GM12878 (cell line): Measurements from ENCODE around the gene ABHD17C.

Source experiments
- ATF2 ChIP-seq: IDR thresholded peaks from 2 replicates; pipeline ENCODE4 v1.6.1; 2012; ENCODE audit warnings: low read length, inconsistent platforms
- BHLHE40 ChIP-seq, 2 experiments: fragments of 450-650 bp in 1 of 2; IDR thresholded peaks; 2 replicates each; pipeline ENCODE4 v1.6.1; 2011 to 2017; ENCODE audit warnings: low read depth in 2 of 2, borderline replicate concordance in 1 of 2, improper control_type of control experiment in 1 of 2, low read length in 1 of 2, mild to moderate bottlenecking in 1 of 2
- CTCF ChIP-seq, 3 experiments: IDR thresholded peaks in 2 of 3; conservative IDR thresholded peaks in 1 of 3; 2 replicates each; pipeline ENCODE4 v1.5.1; 2011; ENCODE audit warnings: low read depth in 3 of 3, low read length in 3 of 3, mild to moderate bottlenecking in 3 of 3, control low read depth in 2 of 3, moderate library complexity in 2 of 3, inconsistent platforms in 1 of 3, mixed read lengths in 1 of 3; ENCODE audit not compliant: control insufficient read depth in 2 of 3, insufficient read depth in 1 of 3; ENCODE audit errors: extremely low read depth in 1 of 3
- EZH2 ChIP-seq: IDR thresholded peaks from 2 replicates; pipeline ENCODE4 v1.6.1; 2012; ENCODE audit warnings: low read depth, mild to moderate bottlenecking, control low read depth, inconsistent platforms, low read length, borderline replicate concordance; ENCODE audit not compliant: control insufficient read depth
- HDGF ChIP-seq: fragments of 450-650 bp; IDR thresholded peaks from 2 replicates; pipeline ENCODE4 v1.6.1; 2016; ENCODE audit warnings: antibody characterized with exemption
- POLR2A ChIP-seq: IDR thresholded peaks from 2 replicates; pipeline ENCODE4 v1.6.1; 2011; ENCODE audit warnings: low read depth, mild to moderate bottlenecking, low read length
- RBBP5 ChIP-seq: fragments of 200-600 bp; sonication (generic); conservative IDR thresholded peaks from 2 replicates; pipeline ENCODE4 v1.6.1; 2016
- RCOR1 ChIP-seq: conservative IDR thresholded peaks from 2 replicates; pipeline ENCODE4 v1.6.1; 2012; ENCODE audit warnings: low read depth, low read length, improper control_type of control experiment
- SKIL ChIP-seq: fragments of 450-650 bp; IDR thresholded peaks from 2 replicates; pipeline ENCODE4 v1.6.1; 2017; ENCODE audit warnings: mild to moderate bottlenecking, low read depth, inconsistent platforms; ENCODE audit not compliant: poor library complexity, severe bottlenecking
- TAF1 ChIP-seq: IDR thresholded peaks from 2 replicates; pipeline ENCODE4 v1.6.1; 2011; ENCODE audit warnings: mild to moderate bottlenecking, low read depth, low read length, borderline replicate concordance

- TF ChIP-seq EZH2 (no peak), POLR2A (no peak), RBBP5 (no peak), ATF2 (no peak), SKIL (no peak), RCOR1 (no peak), TAF1 (no peak), CTCF (IDR thresholded peaks at IDR 0.05 in 2 of 3, conservative IDR thresholded peaks at IDR 0.05 in 1 of 3; ENCODE audit: control insufficient read depth in 2 of 3, extremely low read depth in 1 of 3, insufficient read depth in 1 of 3, low read depth in 3 of 3, low read length in 3 of 3) (no peak), HDGF (no peak), BHLHE40 (IDR thresholded peaks at IDR 0.05; ENCODE audit: borderline replicate concordance in 1 of 2, low read depth in 2 of 2, low read length in 1 of 2) (no peak)
These were observed 95.1 kb downstream of the ABHD17C start for GRCh38 chr15:80790236-80790635.
